PFSK-1 (cell line): ENCODE data around the gene HMGN2.

Experiments used
- FOXP2 ChIP-seq: optimal IDR thresholded peaks from 2 replicates; pipeline ENCODE3; 2011; ENCODE audit warnings: borderline replicate concordance, control low read depth, inconsistent platforms; ENCODE audit not compliant: insufficient read depth; ENCODE audit errors: extremely low read length, extremely low read depth
- POLR2AphosphoS5 ChIP-seq: IDR thresholded peaks from 2 replicates; pipeline ENCODE4 v1.6.1; 2012; ENCODE audit warnings: low read depth, mild to moderate bottlenecking, control low read depth, low read length, moderate library complexity
- REST ChIP-seq, 2 experiments: IDR thresholded peaks; 2 replicates each; pipeline versions ENCODE4 v1.6.1 to v1.8.0; 2011 to 2012; ENCODE audit warnings: low read depth in 2 of 2, low read length in 2 of 2, control low read depth in 1 of 2, inconsistent platforms in 1 of 2, mild to moderate bottlenecking in 1 of 2, moderate library complexity in 1 of 2; ENCODE audit not compliant: insufficient read depth in 1 of 2
- SIN3A ChIP-seq: IDR thresholded peaks from 2 replicates; pipeline ENCODE4 v1.6.1; 2012; ENCODE audit warnings: mild to moderate bottlenecking, low read length, moderate library complexity, borderline replicate concordance; ENCODE audit not compliant: insufficient read depth
- TAF1 ChIP-seq: IDR thresholded peaks from 2 replicates; pipeline ENCODE4 v1.6.1; 2012; ENCODE audit warnings: low read length, control low read depth, borderline replicate concordance; ENCODE audit not compliant: insufficient read depth

- TF ChIP-seq POLR2AphosphoS5 (no peak), SIN3A (no peak), TAF1 (no peak), REST (IDR thresholded peaks at IDR 0.05; ENCODE audit: insufficient read depth in 1 of 2, low read depth in 2 of 2, low read length in 2 of 2) (no peak), FOXP2 (no peak)
These were observed 3.3 kb upstream of the HMGN2 start for GRCh38 chr1:26468911-26469310.
